ENCODE measurements around the gene AGBL4. TPM values are rescaled to one million over a fixed set of nuclear protein-coding genes. Genes with fewer than 3 reads are reported as not detected.

The AGBL4 gene
- polyA plus RNA-seq, 10 donors = 0.12 to 0.37 (median 0.22) TPM

DNA sequence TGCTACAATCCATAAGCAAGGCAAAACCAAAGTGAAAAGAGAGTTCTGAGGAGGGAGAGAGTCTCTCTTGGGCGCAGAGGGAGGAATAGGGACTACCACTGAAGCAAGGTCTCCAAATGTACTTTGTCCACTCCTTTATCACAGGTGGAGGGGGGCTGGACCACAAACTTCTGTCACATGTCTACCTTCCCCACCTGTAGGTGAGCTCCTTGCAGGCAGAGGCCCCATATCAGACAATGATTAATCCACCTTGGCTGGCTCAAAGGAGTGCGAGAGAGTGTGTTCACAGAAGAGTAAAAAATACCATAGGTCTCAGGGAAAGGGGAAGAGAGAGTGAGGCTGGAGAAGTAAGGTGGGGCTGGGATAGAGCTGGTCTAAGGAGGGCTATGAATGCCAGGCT, 1251.5 kb downstream of the AGBL4 start:
- DNase-seq = no peak

DNA sequence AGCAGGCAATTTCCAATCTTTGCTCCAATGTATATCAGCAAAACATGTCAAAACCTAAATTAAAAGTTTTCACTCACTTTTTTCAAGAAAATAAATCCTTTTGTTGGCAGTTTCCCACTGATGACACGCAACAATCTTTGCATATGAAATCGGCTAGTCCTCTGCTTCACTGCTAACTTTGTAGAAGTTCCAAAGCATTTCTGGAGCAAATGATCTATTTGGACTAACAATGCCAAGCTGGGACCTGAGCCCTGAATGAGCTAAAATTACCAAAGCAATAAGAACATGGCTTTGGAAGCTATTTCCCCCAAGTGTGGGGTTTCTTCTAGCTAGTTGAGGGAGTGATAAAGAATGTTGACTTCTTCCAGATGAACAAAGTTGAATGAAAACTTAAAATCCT, 1252.2 kb downstream of the AGBL4 start:
- DNase-seq = peak; percentile 31 to 79 (median 55)

DNA sequence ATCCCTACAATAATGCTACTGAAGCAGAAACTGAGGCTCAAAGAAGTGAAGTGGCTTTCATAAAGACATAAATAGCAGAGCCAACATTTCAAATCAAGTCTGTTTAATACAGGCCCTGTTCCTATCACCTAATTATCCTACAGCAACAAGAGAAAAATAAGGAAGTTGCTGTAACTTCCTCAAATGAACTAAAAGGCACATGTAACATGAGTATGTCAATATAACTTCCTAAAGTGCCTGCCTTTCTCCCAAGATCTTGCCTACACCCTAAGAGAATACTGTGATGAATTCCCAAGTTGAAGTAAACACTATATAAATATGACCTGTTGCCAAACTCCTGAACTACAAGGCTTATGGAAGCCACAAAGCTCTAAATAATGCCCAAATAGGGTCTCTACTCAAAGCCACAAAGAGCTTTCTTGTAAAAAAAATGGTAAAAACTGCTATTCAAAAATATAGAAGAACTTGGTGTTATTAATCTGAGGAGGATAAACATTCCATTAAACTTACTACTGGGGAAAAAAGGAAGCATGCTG, 1255.7 kb downstream of the AGBL4 start:
- no peak for DNase-seq

DNA sequence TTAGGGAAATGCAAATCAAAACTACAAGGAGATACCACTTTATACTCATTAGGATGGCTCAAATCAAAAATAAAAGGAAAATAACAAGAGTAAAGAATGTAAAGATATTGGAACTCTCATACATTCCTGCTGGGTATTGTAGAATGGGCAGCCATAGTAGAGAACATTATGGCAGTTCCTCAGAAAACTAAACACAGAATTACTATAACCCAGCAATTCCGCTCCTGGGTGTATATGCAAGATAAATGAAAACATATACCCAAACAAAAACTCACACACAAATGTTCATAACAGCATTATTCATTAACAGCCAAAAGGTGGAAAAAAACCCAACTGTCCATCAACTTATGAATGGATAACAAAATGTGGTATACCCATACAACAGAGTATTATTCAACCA, 1258.4 kb downstream of the AGBL4 start:
- DNase-seq = no peak

DNA sequence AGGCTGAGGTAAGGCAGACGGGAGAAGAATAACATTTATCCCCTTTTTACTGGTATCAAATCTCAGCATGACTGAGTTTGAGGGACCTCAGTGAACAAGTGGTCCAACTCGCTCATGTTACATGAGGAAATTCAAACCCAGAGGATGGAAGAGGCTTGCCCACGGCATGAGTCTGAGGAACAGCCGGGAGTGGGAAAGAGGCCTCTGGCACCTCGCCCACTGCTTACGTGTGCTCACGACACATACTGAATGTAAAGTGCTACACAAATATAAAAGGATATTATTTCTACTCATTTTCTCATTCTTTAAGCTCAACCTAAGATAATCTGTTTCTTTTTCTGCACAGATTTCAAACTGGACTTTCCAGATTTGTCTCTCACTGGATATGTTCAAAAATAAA, 1261.8 kb downstream of the AGBL4 start:
- DNase-seq = peak in 1 of 3 donors; percentile 39

DNA sequence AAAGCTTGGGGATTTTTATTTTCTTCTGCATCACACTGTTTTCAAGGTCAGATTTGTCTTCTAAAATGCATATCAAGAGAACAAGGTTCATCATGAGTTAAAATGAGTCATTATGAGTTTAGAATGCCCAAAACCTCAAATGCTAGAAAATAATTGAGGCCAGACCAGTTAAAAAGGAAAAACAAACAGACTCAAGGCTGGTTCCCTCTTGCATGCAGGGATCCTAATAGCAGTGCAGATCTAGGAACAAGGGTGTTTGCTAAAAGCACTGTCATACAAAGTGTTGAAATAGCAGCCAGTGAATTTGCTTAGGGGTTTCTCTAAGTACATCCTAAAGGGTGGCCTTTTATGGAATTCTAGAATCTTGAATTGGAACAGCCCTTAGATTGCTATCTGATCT, 1262.3 kb downstream of the AGBL4 start:
- DNase-seq = peak in 1 of 3 donors; percentile 45

DNA sequence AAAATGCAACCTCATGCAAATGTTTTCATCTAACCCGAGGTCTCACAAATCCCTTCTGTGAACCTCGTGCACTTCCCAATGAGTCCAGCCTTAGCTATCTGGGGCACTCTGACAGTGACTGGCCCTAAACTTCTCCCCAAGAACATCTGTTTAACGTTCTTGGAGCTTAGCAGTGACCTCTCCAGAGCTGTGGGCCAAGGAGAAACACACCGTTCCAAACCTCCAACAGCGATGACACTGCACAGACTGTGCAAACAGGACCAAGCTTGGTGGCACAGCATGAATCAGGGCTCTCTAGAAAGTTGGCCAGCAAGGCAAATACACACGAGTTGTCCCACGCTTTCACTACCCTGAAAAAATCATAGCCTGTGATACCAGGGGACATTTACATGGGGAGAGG, 1262.9 kb downstream of the AGBL4 start:
- DNase-seq = no peak

DNA sequence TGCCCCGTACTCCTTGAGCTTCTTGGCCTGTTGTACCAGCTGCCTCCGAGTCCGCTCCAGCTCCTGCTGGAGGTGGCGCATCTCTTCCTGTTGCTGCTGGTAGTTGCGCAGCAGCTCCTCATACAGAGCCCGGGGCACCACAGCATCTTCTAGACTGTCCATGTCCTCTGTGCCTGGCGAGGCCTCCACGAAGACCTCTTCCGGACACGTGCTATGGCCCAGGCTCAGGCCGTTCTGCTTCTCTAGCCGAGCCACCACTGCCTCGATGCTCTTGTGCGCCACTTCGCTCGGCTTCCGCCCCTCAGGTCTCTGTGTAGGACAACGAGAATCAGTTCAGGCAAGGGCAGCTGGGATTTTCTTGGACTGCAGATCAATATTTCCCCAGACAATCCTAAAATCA, 1264.8 kb downstream of the AGBL4 start:
- no peak for DNase-seq

DNA sequence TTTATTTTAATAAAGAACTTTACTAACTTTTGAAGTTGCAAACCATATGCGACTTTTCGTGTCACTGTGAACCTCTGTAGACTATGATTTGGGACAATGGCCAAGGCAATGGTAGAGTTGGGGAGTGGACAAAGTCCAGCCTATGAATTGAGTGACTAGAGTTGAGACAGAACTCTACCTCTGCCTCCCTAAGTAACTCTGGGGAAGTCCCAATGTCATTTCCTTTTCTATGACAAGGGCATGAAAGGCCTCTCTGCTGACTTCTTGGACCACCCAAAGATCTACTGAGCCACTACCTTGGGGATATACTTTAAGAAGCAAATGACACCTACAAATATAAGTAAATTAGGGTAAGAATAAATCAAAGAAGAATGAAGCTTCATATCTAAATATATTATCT, 1266.4 kb downstream of the AGBL4 start:
- no peak for DNase-seq

DNA sequence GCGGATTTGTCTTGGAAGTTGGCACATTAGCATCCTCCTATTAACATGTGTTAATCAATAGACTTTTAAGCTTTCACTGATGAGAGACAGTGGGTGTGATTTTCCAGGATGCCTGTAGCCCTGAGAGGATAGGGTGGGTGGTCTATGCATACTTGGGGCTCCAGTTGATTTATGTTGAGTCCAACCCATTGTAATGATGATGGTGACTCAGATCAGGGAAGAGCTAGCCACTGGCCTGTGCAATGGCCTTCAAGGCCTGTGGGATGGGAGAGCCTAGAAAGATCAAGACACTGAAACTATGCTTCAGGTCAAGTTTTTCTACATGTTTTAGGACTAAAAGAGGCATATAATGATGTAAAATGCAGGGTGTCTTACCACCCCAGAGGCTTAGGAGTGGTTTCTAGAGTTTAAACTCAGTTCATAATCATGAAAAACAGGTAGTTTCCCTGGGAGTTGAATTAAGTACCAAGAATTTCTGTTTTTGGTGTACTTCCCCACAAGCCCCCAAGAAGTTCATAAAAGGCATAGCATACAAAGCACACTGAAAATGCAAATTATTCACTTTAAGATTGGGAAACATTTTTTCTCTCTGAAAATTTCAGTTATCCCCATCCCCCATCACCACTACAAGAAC, 1267.0 kb downstream of the AGBL4 start:
- no peak for DNase-seq

DNA sequence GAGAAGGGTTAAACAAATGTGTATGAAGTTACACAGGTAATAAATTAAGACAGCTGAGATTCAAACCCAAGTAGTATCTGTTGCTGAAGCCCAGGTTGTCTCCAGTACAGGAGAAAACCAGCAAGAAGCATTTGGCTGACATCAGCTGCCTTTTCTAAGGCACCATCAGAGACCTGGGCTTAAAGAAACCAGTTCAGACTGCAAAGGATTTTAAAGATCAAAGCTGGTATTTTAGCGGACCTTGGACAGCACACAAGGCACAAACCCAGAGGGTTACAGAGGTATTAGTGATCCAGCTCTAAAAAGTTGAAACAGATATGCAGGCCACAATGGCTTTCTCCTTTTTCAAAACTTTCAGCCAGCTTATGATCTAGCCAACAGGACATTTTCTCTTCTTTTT, 1270.5 kb downstream of the AGBL4 start:
- DNase-seq = no peak

DNA sequence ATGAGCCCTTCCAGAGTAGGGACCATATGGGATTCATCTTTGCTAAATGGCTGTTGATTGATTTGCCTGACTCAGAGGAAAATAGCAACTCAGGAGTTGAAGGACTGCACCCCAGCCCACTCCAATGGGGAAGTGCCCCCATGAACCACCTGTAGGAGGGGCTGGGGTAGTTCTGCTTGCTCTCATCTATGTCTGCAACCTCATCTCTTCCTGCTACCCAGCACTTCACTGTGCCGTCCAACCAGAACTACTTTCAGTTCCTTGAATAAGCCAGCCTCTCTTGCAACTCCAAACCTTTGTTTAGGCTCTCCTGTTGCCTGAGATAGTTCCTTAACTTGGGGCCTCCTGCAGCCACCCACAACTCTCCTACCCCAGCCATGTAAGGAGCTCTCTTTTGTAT, 1273.6 kb downstream of the AGBL4 start:
- DNase-seq = no peak

DNA sequence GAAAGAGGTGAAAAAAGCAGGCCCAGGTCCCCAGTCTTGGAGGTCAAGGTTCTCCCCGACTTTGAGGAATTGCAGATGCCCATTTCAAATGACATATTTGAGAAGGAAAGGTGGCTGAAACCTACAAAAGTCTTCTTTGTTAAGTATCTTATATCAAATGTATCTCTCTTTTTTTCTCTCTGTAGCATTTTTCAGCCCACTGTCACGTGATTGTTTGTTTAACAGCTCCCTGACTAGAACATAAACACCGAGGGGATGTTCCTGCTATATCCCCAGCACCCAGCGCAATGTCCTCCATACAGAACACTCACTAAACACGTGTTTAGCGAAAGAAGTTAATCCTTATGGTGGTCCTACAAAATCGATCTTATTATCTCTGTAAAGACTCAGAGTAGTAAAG, 1274.7 kb downstream of the AGBL4 start:
- DNase-seq = no peak

DNA sequence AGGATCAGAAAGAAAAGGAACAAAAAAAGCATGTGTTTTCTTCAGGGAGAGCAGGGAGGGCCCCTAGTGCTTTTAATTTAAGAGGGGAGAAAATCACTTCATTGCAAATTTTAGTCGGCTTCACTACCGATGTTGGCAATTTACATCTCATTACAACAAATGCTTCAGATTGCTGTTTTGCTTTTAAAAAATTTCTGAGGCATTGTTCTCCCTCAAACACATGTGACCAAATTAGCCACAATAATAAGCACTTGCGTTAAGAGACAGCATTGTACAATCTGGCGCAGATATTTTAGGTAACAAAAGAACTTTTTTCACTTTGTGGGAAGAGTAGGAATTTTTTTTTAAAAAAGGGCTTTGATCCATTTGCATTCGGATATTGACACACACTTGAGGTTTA, 1276.8 kb downstream of the AGBL4 start:
- no peak for DNase-seq

DNA sequence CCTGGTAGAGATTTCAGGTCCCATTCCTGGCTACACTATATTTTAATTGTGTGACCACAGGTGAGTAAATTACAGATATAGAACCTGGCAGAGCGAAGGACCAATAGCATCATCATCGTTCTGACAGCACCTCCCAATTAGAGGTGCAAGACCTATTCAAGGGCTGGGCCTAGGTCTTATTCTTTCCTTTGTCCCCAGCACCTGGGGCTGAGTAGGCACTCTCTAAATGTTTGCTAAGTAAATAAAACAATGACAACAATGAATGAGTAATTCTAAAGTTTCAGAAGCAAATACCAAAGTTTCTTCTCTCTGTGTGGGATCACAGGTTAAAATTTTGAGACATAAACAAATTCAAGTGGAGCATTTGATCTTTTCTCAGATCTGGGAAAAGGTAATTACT, 1279.7 kb downstream of the AGBL4 start:
- no peak for DNase-seq

DNA sequence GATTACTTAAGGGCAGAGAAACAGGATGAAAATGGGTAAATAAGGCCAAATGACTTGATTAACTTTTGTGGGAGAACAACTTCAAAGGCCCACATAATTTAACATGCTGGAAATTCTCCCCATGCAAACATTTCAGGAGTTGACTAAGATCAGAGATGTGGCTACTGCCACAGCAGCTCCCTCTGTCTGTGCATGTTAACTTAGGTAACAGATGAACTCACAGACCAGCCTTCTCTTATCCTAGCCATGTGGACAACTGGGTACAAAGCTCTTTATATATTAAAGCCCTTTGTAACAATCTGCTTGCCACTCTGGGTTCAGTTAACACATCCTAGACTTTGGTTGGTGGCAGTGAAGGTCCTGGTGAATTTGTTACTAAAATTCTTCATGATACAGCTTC, 1280.3 kb downstream of the AGBL4 start:
- DNase-seq = no peak

DNA sequence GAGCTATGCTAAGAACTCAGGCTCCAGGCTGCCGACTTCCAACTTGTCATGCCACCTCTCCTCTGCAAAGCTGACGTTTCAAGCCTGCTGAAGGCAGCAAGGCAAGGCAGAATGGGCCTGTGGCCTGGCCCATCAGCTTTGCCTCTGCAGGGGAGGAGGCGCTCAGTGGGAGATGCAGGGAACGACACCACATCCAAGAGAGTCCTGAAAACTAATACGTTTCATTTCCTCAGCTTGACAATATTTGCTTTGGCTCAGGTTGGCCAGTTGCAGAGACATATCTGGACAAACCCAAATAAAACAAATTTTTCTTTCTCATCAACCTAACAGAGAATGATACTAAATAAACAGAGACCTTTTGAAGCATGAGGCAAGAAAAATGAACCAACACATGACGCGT, 1282.4 kb downstream of the AGBL4 start:
- no peak for DNase-seq

DNA sequence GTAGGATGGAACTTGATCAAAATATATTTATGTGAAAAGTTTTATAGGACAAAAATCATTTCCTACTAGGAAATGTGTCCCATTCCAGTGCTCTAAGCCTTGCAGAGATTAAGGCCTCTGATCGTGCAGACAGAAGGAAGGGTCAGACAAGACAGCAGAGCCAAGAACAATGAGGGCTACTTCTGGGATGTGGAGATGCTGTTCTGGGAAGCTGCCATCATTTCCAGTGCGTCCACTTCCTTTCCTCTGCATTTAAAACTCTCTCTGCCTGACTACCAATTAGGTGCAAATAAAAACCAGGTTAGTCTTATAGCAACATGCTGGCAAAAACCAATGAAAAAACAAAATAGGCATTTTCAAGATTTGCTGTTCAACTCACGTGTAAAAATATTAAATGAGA, 1283.1 kb downstream of the AGBL4 start:
- peak in 2 of 3 donors; percentile 19 to 52 for DNase-seq

DNA sequence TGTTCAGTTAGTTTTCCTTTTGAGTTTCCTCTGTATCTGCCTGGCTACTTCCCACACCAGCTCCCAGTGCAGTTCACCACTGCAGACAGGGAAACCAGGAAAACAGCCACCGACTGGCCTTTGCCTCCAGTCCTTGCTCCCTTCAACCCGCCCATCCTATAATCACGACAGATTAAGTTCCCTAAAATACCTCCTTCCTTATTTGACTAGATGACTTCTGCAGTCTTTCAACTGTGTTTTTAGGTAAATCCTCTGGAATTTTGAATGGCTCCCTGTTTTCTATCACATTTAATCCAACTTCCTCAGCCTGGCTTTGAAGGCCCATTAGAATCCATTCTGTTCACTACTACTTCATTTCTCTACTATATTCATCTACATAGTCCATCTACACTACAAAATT, 1284.7 kb downstream of the AGBL4 start:
- DNase-seq = no peak

DNA sequence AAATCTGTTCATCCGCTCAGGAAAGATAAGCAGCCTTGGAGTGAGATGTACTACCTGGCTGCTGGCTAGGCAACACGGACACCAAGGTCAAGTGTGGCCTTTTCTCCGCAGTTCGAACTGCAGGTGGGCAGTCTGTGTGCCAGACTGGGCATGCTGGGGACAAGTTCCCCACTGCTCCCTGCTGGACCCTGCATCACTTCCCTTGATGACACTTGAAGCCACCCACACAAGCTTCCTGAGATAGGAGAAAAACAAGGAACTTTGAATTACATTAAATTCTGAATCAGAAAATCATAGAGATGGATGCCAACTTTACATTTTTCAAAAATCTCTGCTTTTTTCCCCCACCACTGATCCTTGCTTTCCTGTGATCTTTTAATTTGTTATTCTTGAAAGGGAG, 1285.4 kb downstream of the AGBL4 start:
- DNase-seq = no peak

DNA sequence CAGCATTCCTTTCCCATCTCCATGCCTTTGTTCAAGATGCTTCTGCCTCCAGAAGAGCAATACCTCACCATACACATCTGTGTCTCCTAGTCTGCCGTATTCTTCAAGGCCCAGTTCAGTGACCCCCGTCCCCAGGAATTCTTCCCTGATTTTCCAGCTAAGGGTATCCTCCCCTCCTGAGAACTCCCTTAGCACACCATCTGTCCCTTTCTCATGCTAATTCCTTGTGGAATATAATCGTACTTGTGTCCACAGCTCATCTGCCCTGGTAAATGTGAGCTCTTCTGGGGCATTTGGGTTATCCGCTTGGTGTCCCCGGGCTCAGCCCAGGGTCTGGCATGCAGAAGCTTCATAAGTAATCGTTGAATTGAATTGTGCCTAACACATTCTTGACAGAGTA, 1288.0 kb downstream of the AGBL4 start:
- DNase-seq = no peak

DNA sequence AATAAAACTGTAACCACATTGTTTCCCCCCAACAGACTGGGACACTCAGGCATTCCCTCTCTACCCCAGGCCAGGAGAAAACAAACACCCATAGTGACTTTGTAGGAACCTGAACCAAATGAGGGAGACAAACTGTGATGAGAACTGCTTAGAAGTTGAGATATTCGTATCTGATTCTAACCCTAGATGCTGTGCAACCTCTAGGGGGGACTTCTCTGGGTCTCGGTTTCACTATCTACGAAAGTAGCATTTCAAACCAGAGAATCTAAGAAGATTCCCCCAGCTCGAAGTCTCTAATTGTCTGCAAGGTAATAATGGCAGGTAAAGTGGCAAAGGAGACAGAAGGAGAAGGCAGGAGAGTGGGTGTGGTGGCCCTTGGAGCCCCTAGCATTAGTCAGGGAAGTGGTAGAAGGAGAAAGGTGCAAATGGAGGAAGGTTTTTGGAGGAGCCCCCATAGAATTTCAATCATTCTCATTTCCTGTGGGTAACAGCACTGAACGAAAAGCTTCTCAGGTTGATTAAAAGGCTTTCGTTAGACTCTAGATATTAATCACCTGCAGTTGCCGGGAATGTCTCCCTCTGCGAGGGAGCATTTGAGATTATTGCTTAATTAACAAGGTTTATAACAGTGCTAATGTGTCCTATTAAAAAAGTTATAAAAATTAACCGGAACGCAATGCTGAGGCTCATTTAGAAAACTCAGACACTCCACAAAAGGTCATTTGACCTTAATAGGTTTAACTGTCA, 1293.4 kb downstream of the AGBL4 start:
- no peak for DNase-seq

DNA sequence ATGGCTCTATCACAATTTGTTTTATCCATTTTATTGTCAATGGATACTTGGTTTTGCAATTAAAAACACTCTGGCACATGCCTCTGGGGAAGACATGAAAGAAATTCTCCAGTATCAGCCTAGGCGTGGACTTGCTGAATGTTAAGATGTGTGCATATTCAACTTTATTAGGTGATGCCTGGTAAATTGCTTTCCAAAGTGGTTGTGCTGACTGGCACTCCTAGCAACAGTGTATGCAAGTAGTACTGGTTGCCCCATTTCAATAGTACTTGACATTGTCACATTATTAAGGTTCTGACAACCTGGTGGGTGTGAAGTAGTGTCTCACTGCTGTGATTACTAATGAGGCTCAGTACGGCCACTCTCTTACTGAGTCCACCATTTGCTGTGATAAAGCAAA, 1295.2 kb downstream of the AGBL4 start:
- DNase-seq = no peak

Data from muscle of back (tissue), 11 donors.